GM12878 (cell line): ENCODE results near the gene CFAP99. TPM values are rescaled to one million over a fixed set of nuclear protein-coding genes. Genes with fewer than 3 reads are reported as not detected.

Experiments
- ATAC-seq: fragments of 200-7000 bp; cut with Tn5 transposase; 3 replicates; pipeline ENCODE4 v1.9.1; 2020; ENCODE audit warnings: mild to moderate bottlenecking, moderate library complexity
- BruUV-seq: library from RNA; stranded (reverse); fragments of 400-500 nt; replicated peaks from 2 replicates; lab custom pipeline; 2021; lab: Mats Ljungman, UMichigan
- CTCF ChIA-PET: fragments of 300-600 bp; sonication (Branson Sonifier 250); formaldehyde crosslinking; extraction: SDS; loops from one replicate; lab custom pipeline; 2021; ENCODE audit warnings: inconsistent platforms; lab: Yijun Ruan, JAX
- POLR2A ChIA-PET: fragments of 350-600 bp; formaldehyde crosslinking; extraction: SDS; loops from one replicate; lab custom pipeline; 2021; ENCODE audit warnings: inconsistent platforms; lab: Charles Lee
- RAD21 ChIA-PET: fragments of 300-600 bp; sonication (Branson Sonifier 250); formaldehyde crosslinking; loops from one replicate; lab custom pipeline; 2023; ENCODE audit warnings: antibody characterized with exemption; ENCODE audit not compliant: unreplicated experiment; lab: Charles Lee
- SMC1A ChIA-PET: fragments of 300-600 bp; sonication (Branson Sonifier 250); formaldehyde crosslinking; loops from one replicate; lab custom pipeline; 2023; ENCODE audit not compliant: unreplicated experiment, uncharacterized antibody; lab: Charles Lee
- DNase-seq: peaks from one replicate; pipeline ENCODE4 v3.0.0-alpha.2; 2011; ENCODE audit warnings: low read depth, low spot score
- FAIRE-seq: peaks from 3 replicates; lab custom pipeline; 2011; peaks lifted over from hg19 to GRCh38; lab: Jason Lieb, UNC
- H2AFZ ChIP-seq: 2 replicates; pipeline ENCODE4 v1.6.0; 2011; ENCODE audit warnings: low read depth, low read length, control low read depth; ENCODE audit not compliant: control insufficient read depth
- H3K27ac ChIP-seq: 2 replicates; pipeline ENCODE4 v1.5.1; 2011; ENCODE audit warnings: control low read depth; ENCODE audit not compliant: control insufficient read depth, insufficient read depth
- H3K27me3 ChIP-seq, 2 experiments: replicated peaks in 1 of 2; 2 replicates each; pipeline versions ENCODE4 v1.6.0 to v1.6.1; 2011; ENCODE audit warnings: low read length in 1 of 2; ENCODE audit not compliant: control insufficient read depth in 2 of 2, insufficient read depth in 2 of 2
- H3K36me3 ChIP-seq, 2 experiments: 2 replicates each; pipeline ENCODE4 v1.5.1; 2011; ENCODE audit warnings: low read length in 1 of 2; ENCODE audit not compliant: control insufficient read depth in 2 of 2, insufficient read depth in 2 of 2
- H3K4me1 ChIP-seq: 2 replicates; pipeline ENCODE4 v1.6.1; 2011; ENCODE audit warnings: mild to moderate bottlenecking, low read length, moderate library complexity, mixed read lengths; ENCODE audit not compliant: control insufficient read depth, insufficient read depth
- H3K4me2 ChIP-seq: 2 replicates; pipeline ENCODE4 v1.6.0; 2011; ENCODE audit warnings: control low read depth; ENCODE audit not compliant: control insufficient read depth, insufficient read depth
- H3K4me3 ChIP-seq: fragments of 200-600 bp; sonication (generic); 2 replicates; pipeline ENCODE4 v1.5.1; 2016
- H3K79me2 ChIP-seq: 2 replicates; pipeline ENCODE4 v1.6.0; 2011; ENCODE audit warnings: low read length; ENCODE audit not compliant: control insufficient read depth, insufficient read depth
- H3K9ac ChIP-seq: 2 replicates; pipeline ENCODE4 v1.8.0; 2011; ENCODE audit warnings: low read length, control low read depth, mixed read lengths; ENCODE audit not compliant: control insufficient read depth, insufficient read depth
- H3K9me3 ChIP-seq: replicated peaks from 3 replicates; pipeline ENCODE4 v1.5.1; 2011; ENCODE audit warnings: mild to moderate bottlenecking, low read length; ENCODE audit not compliant: control insufficient read depth, insufficient read depth
- H4K20me1 ChIP-seq: 2 replicates; pipeline ENCODE4 v1.6.0; 2011; ENCODE audit not compliant: control insufficient read depth, insufficient read depth
- CHD2 ChIP-seq: IDR thresholded peaks from 2 replicates; pipeline ENCODE4 v1.6.1; 2011; ENCODE audit warnings: low read depth, low read length, improper control_type of control experiment, borderline replicate concordance
- GATAD2B ChIP-seq: fragments of 450-650 bp; conservative IDR thresholded peaks from 2 replicates; pipeline ENCODE4 v1.6.1; 2017; ENCODE audit warnings: low read depth, mild to moderate bottlenecking, moderate library complexity
- IKZF1 ChIP-seq: fragments of 450-650 bp; conservative IDR thresholded peaks from 2 replicates; pipeline ENCODE4 v1.6.1; 2017; ENCODE audit warnings: antibody characterized with exemption, mild to moderate bottlenecking
- JUND ChIP-seq: IDR thresholded peaks from 2 replicates; pipeline ENCODE4 v1.6.1; 2012; ENCODE audit warnings: low read depth, mild to moderate bottlenecking, low read length, improper control_type of control experiment, moderate library complexity
- KLF5 ChIP-seq: fragments of 450-650 bp; IDR thresholded peaks from 2 replicates; pipeline ENCODE4 v1.6.1; 2014; ENCODE audit warnings: mild to moderate bottlenecking; ENCODE audit not compliant: partially characterized antibody
- PAX8 ChIP-seq: fragments of 450-650 bp; IDR thresholded peaks from 2 replicates; pipeline ENCODE4 v1.6.1; 2017; ENCODE audit warnings: mild to moderate bottlenecking, moderate library complexity
- PBX3 ChIP-seq: IDR thresholded peaks from 2 replicates; pipeline ENCODE4 v1.6.1; 2011; ENCODE audit warnings: mild to moderate bottlenecking, low read depth, low read length, moderate library complexity; ENCODE audit not compliant: insufficient replicate concordance
- RELB ChIP-seq: fragments of 450-650 bp; IDR thresholded peaks from 2 replicates; pipeline ENCODE4 v1.6.1; 2017; ENCODE audit warnings: low read depth, mild to moderate bottlenecking, moderate library complexity
- USF1 ChIP-seq: IDR thresholded peaks from 2 replicates; pipeline ENCODE4 v1.6.1; 2011; ENCODE audit warnings: borderline replicate concordance, low read depth, mild to moderate bottlenecking, moderate library complexity, mixed read lengths, low read length; ENCODE audit not compliant: insufficient read depth; ENCODE audit errors: extremely low read length
- WGBS: methylation state at CpG from one replicate; pipeline ENCODE4 v1.1.6; 2016; ENCODE audit warnings: low lambda C conversion rate; ENCODE audit not compliant: insufficient replicate concordance, insufficient coverage; ENCODE audit errors: missing lambda C conversion rate; 5-methylcytosine and 5-hydroxymethylcytosine counted together
- in situ Hi-C: fragments of 300-500 bp; cut with MboI; formaldehyde crosslinking; loops from 9 replicates; pipeline ENCODE4 v1.14.3; 2018; ENCODE audit warnings: mixed read lengths
- intact Hi-C: fragments of 100-400 bp; cut with micrococcal nuclease; formaldehyde crosslinking; loops from one replicate; pipeline ENCODE4 v1.14.2; 2022; ENCODE audit not compliant: unreplicated experiment
- polyA plus RNA-seq, 11 experiments: library from polyadenylated mRNA; depleted of rRNA in 4 of 11; unstranded in 6 of 11; stranded (reverse) in 5 of 11; fragments of >200 nt; fragmentation: Nextera tagmentation in 4 of 11; fragmentation: Illumina TruSeq in 1 of 11; extraction: Ambion mirVana in 4 of 11; extraction: Trizol in 1 of 11; gene quantifications; 1 replicate in 1 of 11; 2 replicates in 10 of 11; pipeline versions ENCODE4 v1.2.1 to v1.2.3, GENCODE V29; 2011 to 2016; ENCODE audit warnings: inconsistent platforms in 2 of 11, missing spikeins in 2 of 11, low read depth in 1 of 11
- total RNA-seq, 4 experiments: library from RNA; depleted of rRNA in 3 of 4; stranded (reverse); fragments of >200 nt in 3 of 4; fragmentation: Illumina TruSeq in 1 of 4; extraction: Trizol in 1 of 4; gene quantifications; 2 replicates each; pipeline versions ENCODE4 v1.2.1 to v1.2.3, GENCODE V29; 2013 to 2021
- TF ChIP-seq, protein P1 (sequence below): fragments of 450-650 bp; IDR thresholded peaks from 2 replicates; pipeline ENCODE4 v1.6.1; 2018; ENCODE audit warnings: mild to moderate bottlenecking, low read depth, moderate library complexity; ENCODE audit not compliant: partially characterized antibody
- TF ChIP-seq, protein P2 (sequence below): fragments of 450-650 bp; IDR thresholded peaks from 2 replicates; pipeline ENCODE4 v1.6.1; 2016; ENCODE audit warnings: mild to moderate bottlenecking

The CFAP99 gene
- total and polyA plus RNA-seq, 10 of the 15 experiments (the other 5 are each of a cell fraction or from before 2014, with no cell fraction given), result not detected

DNA sequence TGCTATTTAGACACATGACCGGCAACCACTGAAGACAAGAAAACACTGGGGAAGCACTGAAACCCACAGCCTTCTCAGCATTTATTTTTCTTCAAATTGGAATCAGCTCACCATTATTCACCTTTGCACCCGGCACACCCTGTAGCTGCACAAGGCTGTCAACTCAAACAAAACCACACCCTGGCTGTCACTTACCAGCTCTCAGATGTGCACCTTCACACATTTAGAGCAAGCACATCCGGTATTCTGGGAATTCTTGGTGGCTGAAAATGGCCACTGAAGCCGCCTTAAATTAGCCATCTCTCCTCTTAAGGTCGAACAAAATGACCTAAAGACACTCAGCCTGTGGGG is 6.2 kb upstream of the CFAP99 start:
- TSS peak; percentile 60 for BruUV-seq
- Histone ChIP-seq H3K36me3 (no peaks in the 10 kb centered on the region), H3K4me3 (peak overlapping the region; percentile 58; the same call in 1 of the 2 replicates), H3K4me1 (peaks cover 46% of the 10 kb centered on the region), H3K27me3 (peaks cover 5 to 12% of the 10 kb centered on the region in 2 experiments), H3K4me2 (peak overlapping the region; percentile 71), H4K20me1 (no peaks in the 10 kb centered on the region), H3K79me2 (no peaks in the 10 kb centered on the region; the same call in 1 of the 2 replicates), H2AFZ (peak overlapping the region; percentile 71), H3K9me3 (no peaks in the 10 kb centered on the region), H3K27ac (peak overlapping the region; percentile 60)
- CTCF ChIA-PET, result interaction anchor here (0.5 to 2.9 kb wide), 17 partner anchors 9 to 457 kb away, joined by 3 to 15 read pairs (median 4); partner anchors contain the start of genes HAUS3, MXD4 and POLN
- SMC1A ChIA-PET, result interaction anchor here (0.9 to 2.2 kb wide), 13 partner anchors 8 to 192 kb away, joined by 3 to 21 read pairs (median 3); partner anchors contain the start of genes HAUS3, MXD4 and POLN
- FAIRE-seq, result peak; percentile 90
- DNase-seq, result no peak
- RAD21 ChIA-PET, result interaction anchor here (0.5 to 2.6 kb wide), 18 partner anchors 9 to 1490 kb away, joined by 3 to 12 read pairs (median 4); partner anchors contain the start of genes FAM193A and MXD4
- POLR2A ChIA-PET, result interaction anchor here (1.3 to 1.8 kb wide), 4 partner anchors 19 to 172 kb away, joined by 4 to 5 read pairs (median 4); partner anchors contain the start of genes MXD4 and RNF4
- intact Hi-C loops, result loop anchor here (2.0 to 10.0 kb wide), 3 partner anchors 150 to 538 kb away; partner anchors contain the start of genes HAUS3, MXD4, NSD2 and POLN
- in situ Hi-C loops, result no loop called here
- TF ChIP-seq USF1 (no peak), IKZF1 (0 out of 2 replicates have a peak, but pooled peaks have one; percentile 2), JUND (no peak), GATAD2B (no peak), CHD2 (no peak), KLF5 (no peak), PAX8 (no peak), RELB (0 out of 2 replicates have a peak, but pooled peaks have one; percentile 3), PBX3 (peak; percentile 53)
- TF ChIP-seq, protein P1, sequence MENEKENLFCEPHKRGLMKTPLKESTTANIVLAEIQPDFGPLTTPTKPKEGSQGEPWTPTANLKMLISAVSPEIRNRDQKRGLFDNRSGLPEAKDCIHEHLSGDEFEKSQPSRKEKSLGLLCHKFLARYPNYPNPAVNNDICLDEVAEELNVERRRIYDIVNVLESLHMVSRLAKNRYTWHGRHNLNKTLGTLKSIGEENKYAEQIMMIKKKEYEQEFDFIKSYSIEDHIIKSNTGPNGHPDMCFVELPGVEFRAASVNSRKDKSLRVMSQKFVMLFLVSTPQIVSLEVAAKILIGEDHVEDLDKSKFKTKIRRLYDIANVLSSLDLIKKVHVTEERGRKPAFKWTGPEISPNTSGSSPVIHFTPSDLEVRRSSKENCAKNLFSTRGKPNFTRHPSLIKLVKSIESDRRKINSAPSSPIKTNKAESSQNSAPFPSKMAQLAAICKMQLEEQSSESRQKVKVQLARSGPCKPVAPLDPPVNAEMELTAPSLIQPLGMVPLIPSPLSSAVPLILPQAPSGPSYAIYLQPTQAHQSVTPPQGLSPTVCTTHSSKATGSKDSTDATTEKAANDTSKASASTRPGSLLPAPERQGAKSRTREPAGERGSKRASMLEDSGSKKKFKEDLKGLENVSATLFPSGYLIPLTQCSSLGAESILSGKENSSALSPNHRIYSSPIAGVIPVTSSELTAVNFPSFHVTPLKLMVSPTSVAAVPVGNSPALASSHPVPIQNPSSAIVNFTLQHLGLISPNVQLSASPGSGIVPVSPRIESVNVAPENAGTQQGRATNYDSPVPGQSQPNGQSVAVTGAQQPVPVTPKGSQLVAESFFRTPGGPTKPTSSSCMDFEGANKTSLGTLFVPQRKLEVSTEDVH, result no peak
- TF ChIP-seq, protein P2, sequence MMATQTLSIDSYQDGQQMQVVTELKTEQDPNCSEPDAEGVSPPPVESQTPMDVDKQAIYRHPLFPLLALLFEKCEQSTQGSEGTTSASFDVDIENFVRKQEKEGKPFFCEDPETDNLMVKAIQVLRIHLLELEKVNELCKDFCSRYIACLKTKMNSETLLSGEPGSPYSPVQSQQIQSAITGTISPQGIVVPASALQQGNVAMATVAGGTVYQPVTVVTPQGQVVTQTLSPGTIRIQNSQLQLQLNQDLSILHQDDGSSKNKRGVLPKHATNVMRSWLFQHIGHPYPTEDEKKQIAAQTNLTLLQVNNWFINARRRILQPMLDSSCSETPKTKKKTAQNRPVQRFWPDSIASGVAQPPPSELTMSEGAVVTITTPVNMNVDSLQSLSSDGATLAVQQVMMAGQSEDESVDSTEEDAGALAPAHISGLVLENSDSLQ, result peak; percentile 87
- TF ChIP-seq, all 136 proteins: peak for 4
- H3K9ac ChIP-seq, result peak overlapping the region; percentile 22; the same call in 1 of the 2 replicates
- peak; percentile 51 for ATAC-seq
- 6% methylated on average over 5 of the region's 5 CpGs for WGBS
